Uterus (tissue), 2 donors: ENCODE data around the gene MMP25.
"Not testable (repeated sequence)": the region's sequence is repeated elsewhere in the genome, so short reads cannot be mapped to it uniquely, and the experiment has no call there.

Experiments
- CTCF ChIP-seq, 4 experiments: fragments of 200-600 bp in 2 of 4; fragments of 450-650 bp in 2 of 4; sonication (generic) in 2 of 4; IDR thresholded peaks; one replicate each; pipeline ENCODE4 v1.5.1; 2016 to 2019; ENCODE audit warnings: antibody characterized with exemption in 4 of 4, mild to moderate bottlenecking in 2 of 4, moderate library complexity in 1 of 4
- POLR2A ChIP-seq, 2 donors: fragments of 450-650 bp; IDR thresholded peaks; one replicate each; pipeline ENCODE4 v1.6.1; 2016; ENCODE audit warnings: antibody characterized with exemption in 2 of 2, mild to moderate bottlenecking in 1 of 2, moderate library complexity in 1 of 2

GRCh38 chr16:3055734-3056115 lies 9.4 kb downstream of the MMP25 start:
- TF ChIP-seq CTCF, POLR2A (IDR thresholded peaks at IDR 0.05): not testable (repeated sequence)
